ENCODE results near the gene ACSM6.
A peak's percentile ranks its signal among the peaks of the same experiment; 100 is the strongest.
"Not testable (repeated sequence)": the region's sequence is repeated elsewhere in the genome, so short reads cannot be mapped to it uniquely, and the experiment has no call there.

Gene ACSM6

GRCh38 chr10:95193944-95194343, at the start of gene ACSM6:
ACSM6 (plus strand) TSS chr10:95194238; CDS start chr10:95194486, 248 bp downstream.
- no peak for DNase-seq

- DNase-seq, result no peak
These were observed 25.3 kb upstream of the ACSM6 start for GRCh38 chr10:95168694-95169093.

GRCh38 chr10:95169522-95169921, 24.5 kb upstream of the ACSM6 start:
- no peak for DNase-seq

GRCh38 chr10:95170790-95171189, 23.2 kb upstream of the ACSM6 start:
- DNase-seq, result no peak

- no peak for DNase-seq
These were observed 22.7 kb upstream of the ACSM6 start for GRCh38 chr10:95171336-95171735.

GRCh38 chr10:95172851-95173250, 21.2 kb upstream of the ACSM6 start:
- DNase-seq, result no peak

- no peak for DNase-seq
These were observed 17.9 kb upstream of the ACSM6 start for GRCh38 chr10:95176101-95176500.

- no peak for DNase-seq
These were observed 16.6 kb upstream of the ACSM6 start for GRCh38 chr10:95177429-95177828.

- DNase-seq, result no peak
These were observed 15.8 kb upstream of the ACSM6 start for GRCh38 chr10:95178266-95178665.

GRCh38 chr10:95178797-95179196, 15.2 kb upstream of the ACSM6 start:
- no peak for DNase-seq

- DNase-seq, result no peak
These were observed 12.3 kb upstream of the ACSM6 start for GRCh38 chr10:95181726-95182125.

- DNase-seq, result peak; percentile 56 to 79
These were observed 10.5 kb upstream of the ACSM6 start for GRCh38 chr10:95183271-95184230.

- no peak for DNase-seq
These were observed 6.4 kb upstream of the ACSM6 start for GRCh38 chr10:95187617-95188016.

- DNase-seq, result no peak
These were observed 5.4 kb upstream of the ACSM6 start for GRCh38 chr10:95188593-95188992.

GRCh38 chr10:95196046-95196445, 2.0 kb downstream of the ACSM6 start:
- DNase-seq, result no peak

- DNase-seq, result no peak
These were observed 7.7 kb downstream of the ACSM6 start for GRCh38 chr10:95201736-95202135.

GRCh38 chr10:95202865-95203264, 8.8 kb downstream of the ACSM6 start:
- not testable (repeated sequence) for DNase-seq

- no peak for DNase-seq
These were observed 14.8 kb downstream of the ACSM6 start for GRCh38 chr10:95208702-95209391.

GRCh38 chr10:95209509-95210127, 15.6 kb downstream of the ACSM6 start:
- DNase-seq, result no peak

GRCh38 chr10:95211606-95212279, 17.7 kb downstream of the ACSM6 start:
- no peak for DNase-seq

GRCh38 chr10:95214369-95214768, 20.3 kb downstream of the ACSM6 start:
- no peak for DNase-seq

GRCh38 chr10:95214793-95215192, 20.8 kb downstream of the ACSM6 start:
- no peak for DNase-seq

- no peak for DNase-seq
These were observed 23.4 kb downstream of the ACSM6 start for GRCh38 chr10:95217476-95217875.
